ENCODE results near the gene DPEP2. TPM values are rescaled to one million over a fixed set of nuclear protein-coding genes. Genes with fewer than 3 reads are reported as not detected.
A peak's percentile ranks its signal among the peaks of the same experiment; 100 is the strongest.
"Not testable (repeated sequence)": the region's sequence is repeated elsewhere in the genome, so short reads cannot be mapped to it uniquely, and the experiment has no call there.

The DPEP2 gene, protein sequence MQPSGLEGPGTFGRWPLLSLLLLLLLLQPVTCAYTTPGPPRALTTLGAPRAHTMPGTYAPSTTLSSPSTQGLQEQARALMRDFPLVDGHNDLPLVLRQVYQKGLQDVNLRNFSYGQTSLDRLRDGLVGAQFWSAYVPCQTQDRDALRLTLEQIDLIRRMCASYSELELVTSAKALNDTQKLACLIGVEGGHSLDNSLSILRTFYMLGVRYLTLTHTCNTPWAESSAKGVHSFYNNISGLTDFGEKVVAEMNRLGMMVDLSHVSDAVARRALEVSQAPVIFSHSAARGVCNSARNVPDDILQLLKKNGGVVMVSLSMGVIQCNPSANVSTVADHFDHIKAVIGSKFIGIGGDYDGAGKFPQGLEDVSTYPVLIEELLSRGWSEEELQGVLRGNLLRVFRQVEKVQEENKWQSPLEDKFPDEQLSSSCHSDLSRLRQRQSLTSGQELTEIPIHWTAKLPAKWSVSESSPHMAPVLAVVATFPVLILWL
- total RNA-seq (2014; rRNA removed; shearing (Covaris generic)), result not detected in 2 replicates

DNA sequence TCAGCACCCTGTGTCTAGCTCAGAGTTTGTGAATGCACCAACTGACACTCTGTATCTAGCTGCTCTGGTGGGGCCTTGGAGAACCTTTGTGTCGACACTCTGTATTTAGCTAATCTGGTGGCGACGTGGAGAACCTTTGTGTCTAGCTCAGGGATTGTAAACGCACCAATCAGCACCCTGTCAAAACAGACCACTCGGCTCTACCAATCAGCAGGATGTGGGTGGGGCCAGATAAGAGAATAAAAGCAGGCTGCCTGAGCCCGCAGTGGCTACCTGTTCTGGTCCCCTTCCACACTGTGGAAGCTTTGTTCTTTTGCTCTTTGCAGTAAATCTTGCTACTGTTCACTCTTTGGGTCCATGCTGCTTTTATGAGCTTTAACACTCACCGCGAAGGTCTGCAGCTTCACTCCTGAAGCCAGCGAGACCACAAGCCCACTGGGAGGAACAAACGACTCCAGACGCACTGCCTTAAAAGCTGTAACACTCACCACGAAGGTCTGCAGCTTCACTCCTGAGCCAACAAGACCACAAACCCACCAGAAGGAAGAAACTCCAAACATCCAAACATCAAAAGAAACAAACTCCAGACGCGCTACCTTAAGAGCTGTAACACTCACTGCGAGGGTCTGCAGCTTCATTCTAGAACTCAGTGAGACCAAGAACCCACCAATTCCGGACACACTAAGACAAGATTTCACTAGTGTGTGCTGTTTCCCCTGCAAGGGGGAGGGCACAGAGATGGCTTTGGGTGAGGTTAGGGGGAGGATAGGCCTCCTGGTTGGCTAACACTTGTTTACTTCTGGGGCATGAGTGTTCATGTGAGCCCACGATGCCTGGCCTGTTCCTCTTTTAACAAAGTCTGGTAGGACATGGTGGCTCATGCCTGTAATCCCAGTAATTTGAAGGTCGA lies at the start of gene DPEP2:
Gene DPEP2, minus strand, starts transcription at position 706 of the 910 bp plus-strand sequence. CDS start 6,272 bp downstream, outside the sequence.
- DNase-seq (ENCODE audit: low spot score), result not testable (repeated sequence)

DNA sequence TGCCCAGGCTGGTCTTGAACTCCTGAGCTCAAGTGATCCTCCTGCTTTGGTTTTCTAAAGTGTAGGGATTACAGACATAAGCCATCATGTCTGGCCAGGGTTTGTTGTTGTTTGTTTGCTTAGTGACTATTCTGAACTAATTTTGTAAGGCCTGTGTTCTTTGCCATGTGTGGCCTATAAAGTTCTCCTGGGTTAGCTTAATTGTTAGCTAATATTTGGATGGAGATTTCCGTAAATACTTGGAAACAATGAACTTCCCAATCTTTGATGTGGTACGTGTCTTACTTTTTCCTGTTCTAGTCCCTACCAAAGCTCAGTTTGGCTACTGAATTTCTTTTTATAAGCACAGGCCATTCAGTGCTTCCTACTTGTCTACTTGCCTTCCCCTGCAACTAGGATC lies 48.7 kb upstream of the DPEP2 start:
- DNase-seq (ENCODE audit: low spot score), result no peak

DNA sequence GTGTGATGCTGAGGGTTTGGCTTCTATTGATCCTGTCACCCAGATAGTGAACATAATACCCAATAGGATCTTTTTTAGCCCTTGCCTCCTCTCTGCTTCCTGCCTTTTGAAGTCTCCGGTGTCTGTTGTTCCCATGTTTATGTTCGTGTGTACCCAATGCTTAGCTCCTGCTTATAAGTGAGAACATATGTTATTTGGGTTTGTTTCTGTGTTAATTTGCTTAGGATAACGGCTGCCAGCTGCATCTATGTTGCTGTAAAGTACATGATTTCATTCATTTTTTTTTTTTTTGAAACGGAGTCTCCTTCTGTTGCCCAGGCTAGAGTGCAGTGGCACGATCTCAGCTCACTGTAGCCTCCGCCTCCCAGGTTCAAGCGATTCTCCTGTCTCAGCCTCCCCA lies 46.8 kb upstream of the DPEP2 start:
- no peak for DNase-seq (ENCODE audit: low spot score)

DNA sequence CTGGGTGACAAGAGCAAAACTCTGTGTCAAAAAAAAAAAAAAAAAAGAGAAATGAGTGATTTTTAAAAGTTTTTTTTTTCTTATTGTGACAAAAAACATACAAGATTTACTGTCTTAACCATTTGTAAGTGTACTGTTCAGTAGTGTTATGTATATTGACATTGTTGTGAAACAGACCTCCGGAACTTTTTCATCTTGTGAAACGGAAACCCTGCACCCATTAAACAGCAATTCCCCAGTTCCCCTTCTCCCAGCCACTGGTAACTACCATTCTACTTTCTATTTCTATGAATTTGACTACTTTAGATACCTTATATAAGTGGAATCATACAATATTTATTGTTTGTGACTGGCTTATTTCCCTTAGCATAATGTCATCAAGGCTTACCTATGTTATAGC lies 42.5 kb upstream of the DPEP2 start:
- DNase-seq (ENCODE audit: low spot score), result no peak

DNA sequence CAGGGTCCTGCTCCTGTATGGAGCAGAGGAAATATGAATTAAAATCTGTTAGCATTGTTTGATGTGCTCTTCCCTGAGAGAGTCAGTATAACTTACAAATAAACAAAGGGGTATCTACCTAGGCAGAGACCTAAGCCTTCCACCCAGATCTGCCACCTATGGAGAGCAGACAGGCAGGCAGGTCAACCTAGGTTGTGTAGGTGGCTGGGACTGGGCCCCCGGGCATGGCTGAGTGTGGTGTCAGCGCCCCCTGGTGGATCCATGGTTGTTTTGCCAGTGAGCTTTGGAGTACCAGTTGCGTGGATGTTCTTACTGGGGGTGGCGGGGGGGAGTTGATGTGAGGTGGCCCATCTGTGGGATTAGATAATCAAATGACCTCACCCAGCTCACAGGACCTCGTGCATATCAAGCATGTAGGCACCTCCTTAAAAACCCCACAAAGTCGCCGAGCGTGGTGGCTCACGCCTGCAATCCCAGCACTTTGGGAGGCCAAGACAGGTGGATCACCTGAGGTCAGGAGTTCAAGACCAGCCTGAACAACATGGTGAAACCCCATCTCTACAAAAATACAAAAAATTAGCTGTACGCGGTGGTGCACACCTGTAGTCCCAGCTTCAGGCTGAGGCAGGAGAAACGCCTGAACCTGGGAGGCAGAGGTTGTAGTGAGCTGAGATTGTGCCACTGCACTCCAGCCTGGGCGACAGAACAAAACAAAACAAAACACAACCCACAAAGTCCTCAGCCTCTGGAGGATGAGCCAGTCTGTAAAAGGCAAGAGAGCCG lies 41.4 kb upstream of the DPEP2 start:
- peak; percentile 42 for DNase-seq (ENCODE audit: low spot score)

DNA sequence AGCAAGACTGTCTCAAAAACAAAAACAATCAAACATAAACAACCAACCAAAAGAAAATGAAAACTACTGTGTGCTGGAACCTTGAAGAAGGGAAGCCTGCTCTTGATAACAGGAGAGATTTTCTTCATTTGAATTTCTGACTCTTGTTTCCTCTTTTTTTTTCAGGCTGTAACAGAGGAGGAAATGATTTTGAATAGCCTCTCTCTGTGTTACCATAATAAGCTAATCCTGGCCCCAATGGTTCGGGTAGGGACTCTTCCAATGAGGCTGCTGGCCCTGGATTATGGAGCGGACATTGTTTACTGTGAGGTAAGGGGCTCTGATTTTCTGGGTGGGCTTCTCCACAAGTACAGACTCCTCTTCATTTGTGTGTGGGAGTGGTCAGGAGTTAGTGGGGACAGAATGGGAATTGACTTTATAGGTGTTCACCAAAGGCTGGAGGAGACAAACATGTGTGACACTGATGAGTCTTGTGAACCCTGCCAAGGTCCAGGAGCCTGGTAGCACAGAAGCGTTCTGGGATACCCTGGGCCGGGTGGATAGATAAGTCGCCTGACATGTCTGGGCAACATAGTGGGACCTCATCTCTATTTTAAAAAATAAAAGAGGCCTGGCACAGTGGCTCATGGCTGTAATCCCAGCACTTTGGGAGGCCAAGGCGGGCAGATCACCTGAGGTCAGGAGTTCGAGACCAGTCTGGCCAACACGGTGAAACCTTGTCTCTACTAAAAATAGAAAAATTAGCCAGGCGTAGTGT lies 38.7 kb upstream of the DPEP2 start:
- no peak for DNase-seq (ENCODE audit: low spot score)

DNA sequence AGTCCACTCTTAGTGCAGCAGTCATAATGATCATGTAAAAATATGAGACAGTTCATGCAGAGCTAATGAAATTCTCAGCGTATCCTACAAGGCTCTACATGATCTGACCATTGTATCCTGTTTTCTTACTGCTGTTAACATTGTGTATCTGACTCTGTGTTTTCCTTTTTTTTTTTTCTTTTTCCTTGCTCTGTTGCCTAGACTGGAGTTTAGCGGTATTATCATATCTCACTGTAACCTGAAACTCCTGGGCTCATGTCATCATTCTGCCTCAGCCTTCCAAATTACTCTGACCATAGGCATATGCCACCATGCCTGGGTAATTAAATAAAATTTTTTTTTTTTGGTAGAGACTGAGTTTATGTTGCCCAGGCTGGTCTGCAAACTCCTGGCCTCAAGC lies 35.9 kb upstream of the DPEP2 start:
- no peak for DNase-seq (ENCODE audit: low spot score)

DNA sequence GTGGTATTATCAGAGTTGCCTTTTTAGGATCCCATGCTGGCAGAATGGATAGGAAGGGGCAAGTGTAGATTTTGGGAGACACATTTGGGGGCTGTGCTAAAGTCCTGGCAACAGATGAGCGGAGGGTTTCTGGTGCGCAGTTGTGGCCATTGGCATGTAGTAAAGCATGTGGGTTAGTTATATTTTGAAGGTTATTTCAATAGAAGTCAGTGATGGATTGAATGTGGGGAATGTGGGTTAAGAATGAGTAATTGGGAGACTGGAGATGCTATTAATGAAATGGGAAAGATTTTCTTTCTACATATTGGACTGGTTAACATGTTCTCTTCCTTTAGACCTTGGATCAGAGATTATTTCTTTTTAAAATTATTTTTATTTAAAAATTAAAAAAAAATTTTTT lies 33.8 kb upstream of the DPEP2 start:
- DNase-seq (ENCODE audit: low spot score), result no peak

DNA sequence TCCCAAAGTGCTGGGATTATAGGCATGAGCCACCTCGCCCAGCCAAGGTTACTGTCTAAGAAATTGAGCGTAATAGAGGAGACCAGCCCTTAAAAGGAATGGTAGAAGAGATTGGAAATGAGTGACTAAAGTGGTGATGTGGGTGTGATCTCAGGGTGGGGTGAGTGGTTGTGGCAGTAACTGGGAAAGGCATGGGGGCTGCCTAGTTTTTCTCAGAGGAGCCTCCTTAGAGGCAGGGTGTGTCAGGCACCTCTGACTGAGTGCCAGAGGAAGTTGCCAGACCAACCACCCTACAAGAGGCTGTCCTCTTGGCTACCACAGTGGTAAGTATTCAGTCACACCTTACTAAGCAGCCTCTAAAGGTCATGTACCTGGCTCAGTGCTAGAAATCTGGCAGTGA lies 32.7 kb upstream of the DPEP2 start:
- DNase-seq (ENCODE audit: low spot score), result no peak

DNA sequence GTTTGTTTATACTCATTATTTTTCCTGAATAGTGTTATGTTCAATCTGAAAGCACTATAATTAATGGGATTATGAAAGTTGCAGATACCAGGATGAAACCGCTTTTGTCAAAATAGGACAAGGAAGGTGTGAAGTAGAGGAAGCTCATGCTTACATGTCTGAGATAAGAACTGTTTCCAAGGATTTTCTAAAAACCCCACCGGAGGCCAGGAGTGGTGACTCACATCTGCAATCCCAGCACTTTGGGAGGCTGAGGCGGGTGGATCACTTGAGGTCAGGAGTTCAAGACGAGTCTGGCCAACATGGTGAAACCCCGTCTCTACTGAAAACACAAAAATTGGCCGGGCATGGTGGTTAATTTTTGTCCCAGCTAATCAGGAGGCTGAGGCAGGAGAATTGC lies 30.8 kb upstream of the DPEP2 start:
- not testable (repeated sequence) for DNase-seq (ENCODE audit: low spot score)

DNA sequence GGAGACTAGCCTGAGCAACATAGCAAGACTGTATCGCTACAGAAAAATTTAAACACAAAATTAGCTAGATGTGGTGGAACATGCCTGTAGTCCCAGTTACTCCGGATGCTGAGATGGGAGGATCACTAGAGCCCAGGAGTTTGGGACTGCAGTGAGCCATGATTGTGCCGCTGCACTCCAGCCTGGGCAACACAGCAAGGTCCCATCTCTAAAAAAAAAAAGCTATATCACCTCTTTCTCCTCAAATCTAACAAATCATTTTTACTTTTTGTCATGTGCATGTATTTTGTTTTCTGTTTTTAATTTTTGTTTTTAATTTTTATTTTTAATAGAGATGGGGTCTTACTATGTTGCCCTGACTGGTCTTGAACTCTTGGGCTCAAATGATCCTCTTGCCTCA lies 29.7 kb upstream of the DPEP2 start:
- no peak for DNase-seq (ENCODE audit: low spot score)

DNA sequence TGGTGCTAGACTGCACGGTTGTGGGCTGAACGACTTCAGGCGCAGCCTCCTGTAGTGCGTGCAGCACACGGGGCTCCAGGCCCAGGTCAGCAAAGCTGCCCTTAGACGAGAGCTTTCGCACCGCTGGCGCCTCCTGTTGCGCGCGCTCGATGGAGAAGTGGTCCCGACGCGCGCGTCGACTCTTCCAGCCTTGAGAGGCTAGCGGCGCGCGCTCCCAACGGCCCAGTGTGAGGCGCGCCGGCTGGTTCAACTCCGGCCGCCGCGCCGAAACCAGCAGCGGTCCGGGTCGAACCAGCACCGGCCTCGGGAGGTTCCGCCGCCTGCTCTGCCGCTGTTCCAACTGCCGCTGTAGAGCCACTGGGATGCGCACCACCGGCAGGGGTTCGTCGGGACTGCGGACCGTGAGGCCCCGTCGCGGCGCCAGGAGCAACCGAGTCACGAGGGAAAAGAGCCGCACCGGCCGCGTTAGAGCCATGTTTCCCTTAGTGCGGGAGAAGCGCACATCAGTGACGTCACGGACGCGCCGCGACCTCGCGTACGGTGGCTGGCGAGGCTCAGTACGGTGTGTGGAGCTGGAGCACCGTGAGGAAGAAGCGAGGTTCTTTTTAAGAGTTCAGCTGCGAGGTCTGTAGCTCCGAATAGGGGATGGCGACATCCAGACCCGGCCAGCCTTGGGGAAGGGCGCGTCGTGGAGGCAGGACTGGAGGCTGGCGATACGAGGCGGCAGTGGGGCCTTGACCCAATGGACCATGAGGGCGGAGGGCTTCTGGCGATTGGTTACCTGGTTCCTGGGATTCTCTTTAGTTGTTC lies 23.6 kb upstream of the DPEP2 start, which contains the start of the genes DDX28 and DUS2:
Gene DDX28, minus strand, starts transcription at position 505 of the 810 bp plus-strand sequence. Its CDS starts 30 bp downstream, at position 475.
Gene DUS2, plus strand, starts transcription at position 557 of the 810 bp plus-strand sequence. CDS start 14,740 bp downstream, outside the sequence.
- peak; percentile 87 for DNase-seq (ENCODE audit: low spot score)

DNA sequence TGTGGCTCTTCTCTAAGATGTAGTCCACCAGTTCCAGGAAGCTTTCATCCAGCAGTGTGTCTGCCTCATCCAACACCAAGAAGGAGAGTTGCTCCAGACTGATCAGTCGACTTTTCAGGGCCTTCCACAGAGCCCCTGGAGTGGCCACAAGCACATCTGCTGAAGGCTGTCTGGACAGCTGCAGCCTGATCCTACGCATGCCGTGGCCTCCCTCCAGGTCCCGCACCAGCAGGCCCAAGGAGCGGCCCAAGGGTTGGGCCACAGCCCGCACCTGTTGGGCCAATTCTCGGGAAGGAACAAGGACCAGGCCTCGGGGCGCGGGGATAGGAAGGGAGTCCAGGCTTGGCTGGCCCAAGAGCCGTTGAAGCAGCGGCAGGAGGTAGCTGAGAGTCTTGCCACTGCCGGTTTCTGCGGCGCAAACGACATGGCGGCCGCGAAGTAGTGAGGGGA lies 23.0 kb upstream of the DPEP2 start:
- no peak for DNase-seq (ENCODE audit: low spot score)

DNA sequence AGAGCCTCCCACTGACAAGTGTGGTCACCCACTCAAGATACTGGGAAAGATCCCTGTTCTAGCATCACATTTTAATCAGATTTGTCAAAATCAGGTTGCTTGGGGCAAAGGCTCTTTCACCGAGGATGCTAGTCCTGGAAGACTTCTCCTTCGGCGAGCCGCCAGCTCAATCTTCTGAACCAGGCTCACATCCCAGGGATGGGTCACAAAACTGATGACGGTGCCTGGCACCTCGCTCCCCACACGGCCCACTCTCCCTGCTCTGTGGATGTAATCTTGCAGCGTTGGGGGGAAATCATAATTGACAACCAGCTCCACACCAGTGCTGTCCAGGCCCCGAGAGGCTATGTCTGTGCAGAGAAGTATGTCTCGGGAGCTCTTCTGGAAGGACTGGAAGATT lies 22.2 kb upstream of the DPEP2 start:
- DNase-seq (ENCODE audit: low spot score), result no peak

DNA sequence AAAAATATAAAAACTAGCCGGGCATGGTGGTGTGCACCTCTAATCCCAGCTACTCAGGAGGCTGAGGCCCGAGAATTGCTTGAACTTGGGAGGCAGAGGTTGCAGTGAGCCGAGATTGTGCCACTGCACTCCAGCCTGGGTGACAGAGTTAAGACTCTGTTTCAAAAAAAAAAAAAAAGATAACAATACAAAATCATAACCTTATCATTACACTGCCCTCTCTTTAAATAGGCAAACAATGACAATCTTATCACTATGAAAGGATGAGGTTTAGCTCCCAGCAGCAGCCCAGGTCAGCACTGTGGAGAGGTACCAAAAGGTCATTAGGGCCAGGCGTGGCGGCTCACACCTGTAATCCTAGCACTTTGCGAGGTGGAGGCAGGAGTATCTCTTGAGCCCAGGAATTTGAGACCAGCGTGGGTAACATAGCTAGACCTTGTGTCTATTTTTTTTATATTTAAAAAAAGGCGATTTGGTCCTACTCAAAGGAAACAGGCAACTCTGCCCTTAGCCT lies 19.9 kb upstream of the DPEP2 start:
- no peak for DNase-seq (ENCODE audit: low spot score)

DNA sequence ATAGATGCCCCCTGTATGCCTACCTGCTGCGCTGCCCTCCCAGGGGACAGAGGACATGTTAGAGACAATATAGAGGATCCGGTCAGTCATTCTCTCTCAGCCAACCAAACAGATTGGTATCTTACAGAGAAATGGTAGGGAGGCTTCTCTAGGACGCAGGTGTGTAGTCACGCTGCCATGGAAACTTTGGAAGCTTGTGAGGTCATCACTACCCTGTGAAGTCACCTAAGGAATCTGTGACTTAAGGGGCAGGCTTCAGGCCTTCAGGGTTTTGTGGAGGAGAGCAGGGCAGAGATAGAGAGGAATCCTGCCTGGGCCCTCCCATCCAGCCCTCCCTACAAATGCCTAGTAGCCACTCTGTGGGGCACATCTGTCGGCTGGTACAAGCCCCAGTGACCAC lies 16.4 kb upstream of the DPEP2 start, which contains the start of gene DPEP2NB:
Gene DPEP2NB, minus strand, starts transcription at position 231 of the 400 bp plus-strand sequence. Its CDS starts 141 bp downstream, at position 90.
- DNase-seq (ENCODE audit: low spot score), result no peak

DNA sequence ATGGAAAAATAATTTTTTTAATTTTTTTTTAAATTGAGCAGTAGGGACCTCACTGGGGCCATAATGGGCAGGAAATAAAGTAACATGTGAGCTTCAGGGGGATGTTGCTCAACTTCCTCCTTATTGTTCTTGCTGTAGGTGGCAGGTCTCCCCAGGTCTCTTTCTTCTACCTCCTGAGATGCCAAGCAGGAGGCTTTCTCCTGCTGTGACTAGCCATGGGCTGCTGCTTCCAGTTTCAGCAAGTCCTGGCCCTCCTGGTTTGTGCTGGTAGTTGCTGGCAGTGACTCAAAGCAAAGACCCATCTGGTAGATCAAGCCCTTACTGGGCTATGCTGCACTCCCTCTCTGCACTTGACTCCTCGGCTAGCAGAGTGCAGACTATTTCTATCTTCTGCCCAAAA lies 14.2 kb upstream of the DPEP2 start:
- DNase-seq (ENCODE audit: low spot score), result no peak

DNA sequence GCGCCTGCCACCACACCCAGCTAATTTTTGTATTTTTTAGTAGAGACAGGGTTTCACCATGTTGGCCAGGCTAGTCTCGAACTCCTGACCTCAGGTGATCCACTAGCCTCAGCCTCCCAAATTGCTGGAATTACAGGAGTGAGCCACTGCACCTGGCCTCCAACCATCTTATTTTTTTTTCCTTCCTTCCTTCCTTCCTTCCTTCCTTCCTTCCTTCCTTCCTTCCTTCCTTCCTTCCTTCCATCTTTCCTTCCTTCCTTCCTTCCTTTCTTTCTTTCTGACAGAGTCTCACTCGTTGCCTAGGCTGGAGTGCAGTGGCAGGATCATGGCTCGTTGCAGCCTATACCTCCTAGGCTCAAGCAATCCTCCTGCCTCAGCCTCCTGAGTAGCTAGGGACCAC lies 10.6 kb upstream of the DPEP2 start:
- not testable (repeated sequence) for DNase-seq (ENCODE audit: low spot score)

DNA sequence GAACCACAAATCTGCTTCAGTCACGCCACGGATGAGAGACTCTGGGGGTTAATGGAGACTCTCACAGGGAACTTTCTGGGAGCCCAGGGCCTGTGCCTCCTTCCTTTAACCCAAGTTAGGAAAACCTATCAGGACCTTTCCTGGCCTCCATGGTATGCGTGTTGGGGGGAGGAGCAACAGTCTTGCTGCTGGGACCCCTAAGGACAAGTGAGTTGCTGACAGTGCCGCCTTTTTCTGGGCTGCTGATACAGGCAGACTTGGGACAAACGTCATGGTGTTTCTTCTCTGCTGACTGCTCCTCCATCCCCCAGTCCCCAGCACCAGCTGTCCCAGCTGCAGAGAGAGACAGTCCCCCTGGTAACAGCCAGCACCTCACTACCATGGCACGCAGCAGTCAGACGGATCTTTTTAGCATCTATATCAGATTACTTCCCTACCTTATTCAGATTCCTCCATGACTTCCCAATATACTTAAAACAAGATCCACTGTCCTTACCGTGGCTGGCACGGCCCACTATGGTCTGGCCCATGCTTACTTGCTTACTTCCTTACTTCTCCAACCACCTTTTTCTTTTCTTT lies 10.0 kb upstream of the DPEP2 start:
- DNase-seq (ENCODE audit: low spot score), result no peak

Measured in H4 (cell line).